Measurements from ENCODE around the gene ENAH.

DNA sequence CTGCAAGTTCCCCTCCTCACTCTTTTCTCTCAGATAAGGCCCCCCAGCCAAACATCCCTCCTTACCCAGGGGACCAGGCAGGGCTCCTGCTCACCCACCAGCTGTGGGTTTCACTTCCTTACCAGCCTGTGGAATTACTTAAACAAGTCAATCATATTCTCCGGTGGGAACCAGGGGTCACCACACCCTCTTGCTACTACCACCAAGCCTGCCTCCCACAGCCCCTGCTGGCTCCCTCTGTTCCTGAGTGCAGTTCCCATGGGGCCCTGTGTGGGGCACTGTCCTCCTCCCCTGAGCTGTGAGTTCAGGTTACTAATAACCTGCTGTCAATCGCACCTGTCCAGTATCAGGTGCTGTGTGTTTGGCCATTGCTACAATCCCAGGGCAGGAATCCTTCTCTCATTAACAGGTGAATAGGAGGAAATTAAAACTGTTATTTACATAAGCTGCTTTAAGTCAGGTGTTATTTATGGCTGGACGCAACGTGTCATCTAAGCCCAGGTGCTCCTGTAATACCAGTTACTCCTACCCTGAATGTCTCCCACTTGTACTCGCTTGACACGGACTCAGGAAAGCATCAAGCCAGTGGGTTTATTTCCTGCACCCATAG lies 172.0 kb downstream of the ENAH start:
- TF ChIP-seq POLR2A (IDR thresholded peaks at IDR 0.05; ENCODE audit: low read length): no peak
- TF ChIP-seq GATA1 (IDR thresholded peaks at IDR 0.05; ENCODE audit: low read depth, low read length): no peak

Data from erythroblast (primary cell).